ENCODE results near the gene XYLT2. TPM values are rescaled to one million over a fixed set of nuclear protein-coding genes. Genes with fewer than 3 reads are reported as not detected.

XYLT2 gene
- total RNA-seq, 2 donors from 2014 or later: 54.1 to 65.9 TPM

DNA sequence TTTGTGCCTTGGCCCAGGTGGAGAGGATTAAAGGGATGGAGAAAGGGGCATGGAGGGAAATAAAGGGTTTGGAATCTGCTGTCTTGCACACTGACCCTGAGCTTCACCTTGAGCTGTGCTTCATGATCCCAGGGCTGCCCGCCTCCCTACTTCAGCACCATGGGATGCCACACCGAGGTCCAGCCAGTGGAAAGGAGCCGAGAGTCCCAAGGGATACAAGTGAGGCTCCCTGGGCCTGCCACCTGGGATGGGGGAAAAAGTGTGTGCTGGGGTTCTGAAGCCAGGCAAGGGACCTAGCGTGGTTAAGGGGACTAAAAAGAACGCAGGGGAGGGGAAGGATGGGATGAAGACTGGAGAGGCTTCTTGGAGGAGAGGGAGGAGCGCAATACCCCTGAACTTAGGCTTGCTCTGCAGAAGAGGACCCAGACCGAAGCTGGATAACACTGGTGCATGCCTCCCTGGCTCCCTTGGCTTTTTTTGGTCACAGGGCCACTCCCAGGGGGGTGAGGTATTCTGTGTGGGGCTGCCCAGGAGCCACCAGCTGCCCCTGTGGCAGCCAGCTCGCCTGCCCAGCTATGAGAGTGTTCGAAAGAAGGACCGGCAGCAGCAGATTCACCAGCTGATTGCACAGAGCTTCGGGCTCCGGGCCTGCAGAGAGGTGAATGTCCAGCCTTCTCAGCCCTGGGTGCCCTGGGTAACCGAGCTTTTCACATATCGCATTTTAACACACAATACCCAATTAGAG is 19.9 kb downstream of the XYLT2 start:
- TF ChIP-seq, protein P1, sequence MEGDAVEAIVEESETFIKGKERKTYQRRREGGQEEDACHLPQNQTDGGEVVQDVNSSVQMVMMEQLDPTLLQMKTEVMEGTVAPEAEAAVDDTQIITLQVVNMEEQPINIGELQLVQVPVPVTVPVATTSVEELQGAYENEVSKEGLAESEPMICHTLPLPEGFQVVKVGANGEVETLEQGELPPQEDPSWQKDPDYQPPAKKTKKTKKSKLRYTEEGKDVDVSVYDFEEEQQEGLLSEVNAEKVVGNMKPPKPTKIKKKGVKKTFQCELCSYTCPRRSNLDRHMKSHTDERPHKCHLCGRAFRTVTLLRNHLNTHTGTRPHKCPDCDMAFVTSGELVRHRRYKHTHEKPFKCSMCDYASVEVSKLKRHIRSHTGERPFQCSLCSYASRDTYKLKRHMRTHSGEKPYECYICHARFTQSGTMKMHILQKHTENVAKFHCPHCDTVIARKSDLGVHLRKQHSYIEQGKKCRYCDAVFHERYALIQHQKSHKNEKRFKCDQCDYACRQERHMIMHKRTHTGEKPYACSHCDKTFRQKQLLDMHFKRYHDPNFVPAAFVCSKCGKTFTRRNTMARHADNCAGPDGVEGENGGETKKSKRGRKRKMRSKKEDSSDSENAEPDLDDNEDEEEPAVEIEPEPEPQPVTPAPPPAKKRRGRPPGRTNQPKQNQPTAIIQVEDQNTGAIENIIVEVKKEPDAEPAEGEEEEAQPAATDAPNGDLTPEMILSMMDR (conservative IDR thresholded peaks at IDR 0.05): no peak
- Histone ChIP-seq H3K9me3 (ENCODE audit: control insufficient read depth, low read length) (no peaks in the 10 kb centered on the region), H3K27me3 (ENCODE audit: control insufficient read depth, insufficient read depth, low read length, poor library complexity, severe bottlenecking) (no peaks in the 10 kb centered on the region), H3K4me3 (ENCODE audit: low read length) (no peak overlapping the region), H3K9ac (ENCODE audit: extremely low read depth, low read length, poor library complexity, severe bottlenecking) (no peak overlapping the region), H3K36me3 (ENCODE audit: control insufficient read depth, insufficient read depth, low read length) (peaks cover 53% of the 10 kb centered on the region), H3K27ac (ENCODE audit: low read depth, low read length) (no peak overlapping the region), H3K4me1 (ENCODE audit: control insufficient read depth, insufficient read depth, low read length) (peaks cover 16% of the 10 kb centered on the region)
- no peaks in the 10 kb centered on the region for H3K27me3 Mint-ChIP-seq (ENCODE audit: insufficient read depth)
- no peak overlapping the region for H3K4me3 Mint-ChIP-seq
- H3K4me1 Mint-ChIP-seq: peaks cover 23% of the 10 kb centered on the region
- no peaks in the 10 kb centered on the region for H3K9me3 Mint-ChIP-seq
- H3K36me3 Mint-ChIP-seq (ENCODE audit: low read depth): peaks cover 42% of the 10 kb centered on the region
- H3K27ac Mint-ChIP-seq: no peak overlapping the region
- 95 to 96% methylated on average over 11 to 14 of the region's 14 CpGs for WGBS, 2 experiments (ENCODE audit: insufficient coverage in 1 of 2, insufficient read length in 1 of 2)
- no peak for DNase-seq

GRCh38 chr17:50367401-50367800 is 21.5 kb downstream of the XYLT2 start:
- H3K27me3 Mint-ChIP-seq (ENCODE audit: insufficient read depth): no peaks in the 10 kb centered on the region
- Histone ChIP-seq H3K9me3 (ENCODE audit: control insufficient read depth, low read length) (no peaks in the 10 kb centered on the region), H3K4me3 (ENCODE audit: low read length) (no peak overlapping the region), H3K9ac (ENCODE audit: extremely low read depth, low read length, poor library complexity, severe bottlenecking) (no peak overlapping the region), H3K27me3 (ENCODE audit: control insufficient read depth, insufficient read depth, low read length, poor library complexity, severe bottlenecking) (no peaks in the 10 kb centered on the region), H3K4me1 (ENCODE audit: control insufficient read depth, insufficient read depth, low read length) (peaks cover 16% of the 10 kb centered on the region), H3K27ac (ENCODE audit: low read depth, low read length) (no peak overlapping the region), H3K36me3 (ENCODE audit: control insufficient read depth, insufficient read depth, low read length) (peaks cover 55% of the 10 kb centered on the region)
- H3K27ac Mint-ChIP-seq: no peak overlapping the region
- TF ChIP-seq, protein P1 (conservative IDR thresholded peaks at IDR 0.05): no peak
- H3K4me3 Mint-ChIP-seq: no peak overlapping the region
- DNase-seq: no peak
- peaks cover 16% of the 10 kb centered on the region for H3K4me1 Mint-ChIP-seq
- 86 to 88% methylated on average over 1 of the region's 1 CpG for WGBS, 2 experiments (ENCODE audit: insufficient coverage in 1 of 2, insufficient read length in 1 of 2)
- H3K9me3 Mint-ChIP-seq: no peaks in the 10 kb centered on the region
- H3K36me3 Mint-ChIP-seq (ENCODE audit: low read depth): peaks cover 51% of the 10 kb centered on the region

DNA sequence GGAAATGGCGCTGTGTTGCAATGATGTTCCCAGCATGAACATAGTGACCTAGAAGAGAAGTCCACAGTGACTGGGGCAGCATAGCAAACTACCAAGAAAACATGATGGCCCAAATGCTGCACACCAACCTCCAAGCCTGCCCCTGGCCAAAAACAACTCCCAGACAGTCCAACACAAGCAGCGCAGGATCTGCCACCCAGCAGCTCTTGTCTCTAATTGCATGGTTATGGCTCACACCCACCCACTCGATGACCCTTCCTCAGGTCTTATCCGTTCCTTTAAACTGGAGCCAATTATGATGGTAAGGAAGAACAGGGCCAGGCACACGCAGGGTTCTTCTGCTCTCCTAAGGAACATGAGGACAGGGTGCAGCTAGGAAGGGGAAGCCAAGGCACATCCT is 24.1 kb downstream of the XYLT2 start:
- WGBS, 2 experiments (ENCODE audit: insufficient coverage in 1 of 2, insufficient read length in 1 of 2): 96 to 97% methylated on average over 4 to 5 of the region's 5 CpGs
- Mint-ChIP-seq H3K4me1 (peaks cover 2% of the 10 kb centered on the region), H3K27ac (no peak overlapping the region), H3K36me3 (ENCODE audit: low read depth) (peaks cover 51% of the 10 kb centered on the region), H3K9me3 (no peaks in the 10 kb centered on the region), H3K4me3 (no peak overlapping the region), H3K27me3 (ENCODE audit: insufficient read depth) (no peaks in the 10 kb centered on the region)
- Histone ChIP-seq H3K27me3 (ENCODE audit: control insufficient read depth, insufficient read depth, low read length, poor library complexity, severe bottlenecking) (no peaks in the 10 kb centered on the region), H3K9me3 (ENCODE audit: control insufficient read depth, low read length) (no peaks in the 10 kb centered on the region), H3K4me1 (ENCODE audit: control insufficient read depth, insufficient read depth, low read length) (no peaks in the 10 kb centered on the region), H3K4me3 (ENCODE audit: low read length) (no peak overlapping the region), H3K36me3 (ENCODE audit: control insufficient read depth, insufficient read depth, low read length) (peaks cover 55% of the 10 kb centered on the region), H3K9ac (ENCODE audit: extremely low read depth, low read length, poor library complexity, severe bottlenecking) (no peak overlapping the region), H3K27ac (ENCODE audit: low read depth, low read length) (no peak overlapping the region)
- TF ChIP-seq, protein P1 (conservative IDR thresholded peaks at IDR 0.05): no peak
- DNase-seq: no peak

All from endodermal cell (in vitro differentiated cells).